Stimulated activated naive CD8-positive, alpha-beta T cell treated with anti-CD3 and anti-CD28 coated beads, Interleukin-15, Interleukin-2, amounts not matched to agents 100 U/mL and 50 U/mL, for 24 hours (primary cell): ENCODE measurements around the gene GPR135.
A peak's percentile ranks its signal among the peaks of the same experiment; 100 is the strongest.
"Not testable (repeated sequence)": the region's sequence is repeated elsewhere in the genome, so short reads cannot be mapped to it uniquely, and the experiment has no call there.

Experiments used
- ATAC-seq: fragments of 150-1000 bp; cut with Tn5 transposase; one replicate; pipeline ENCODE4 v1.10.0; 2021
- DNase-seq: peaks from one replicate; pipeline ENCODE4 v3.0.0; 2021

Gene GPR135

GRCh38 chr14:59475709-59476108, 10.5 kb upstream of the GPR135 start:
- no peak for ATAC-seq
- DNase-seq, result no peak

DNA sequence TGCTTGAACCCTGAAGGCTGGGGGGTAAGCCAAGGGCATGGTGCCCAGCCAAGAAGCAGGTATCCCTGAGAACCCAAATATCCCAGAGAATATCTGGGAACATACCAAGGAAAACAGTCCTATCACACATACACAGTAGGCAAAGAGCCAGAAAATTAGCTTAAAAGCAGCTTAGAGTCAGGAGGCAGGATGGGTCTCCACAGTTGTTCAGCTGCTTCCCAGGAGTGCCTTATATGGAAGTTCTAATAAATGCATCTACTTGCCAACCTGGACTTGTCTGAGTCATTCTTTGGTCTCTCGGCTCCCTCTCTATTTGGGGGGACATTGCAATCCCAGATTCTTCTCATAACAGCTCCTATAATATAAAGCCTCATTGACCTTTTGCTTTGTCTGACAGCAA, 9.0 kb upstream of the GPR135 start:
- DNase-seq, result no peak

GRCh38 chr14:59464486-59465315, 479 bp downstream of the GPR135 start:
- DNase-seq (peak; percentile 51), ATAC-seq (peak; percentile 76)

More for the DNA sequence above, 9.0 kb upstream of the GPR135 start:
- ATAC-seq, result no peak

GRCh38 chr14:59463787-59464485, 1.2 kb downstream of the GPR135 start:
- DNase-seq, result peak; percentile 55

DNA sequence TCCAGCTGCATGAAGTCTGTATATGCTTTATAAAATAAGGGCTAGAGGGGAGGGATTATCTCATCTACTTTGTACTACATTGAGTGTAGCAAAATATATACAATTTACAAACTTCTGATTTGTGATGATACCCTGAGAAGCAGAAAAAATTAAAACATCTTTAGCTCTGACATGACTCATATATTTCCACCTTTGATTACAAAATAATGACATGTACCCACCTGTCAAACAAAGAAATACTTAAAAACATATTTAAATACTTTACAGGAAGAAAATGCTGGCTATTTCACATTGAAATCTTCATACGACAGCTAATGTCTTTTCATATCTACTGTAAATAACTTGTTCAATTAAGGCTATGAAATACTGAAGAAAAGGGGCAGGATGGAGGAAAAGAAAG, 3.3 kb downstream of the GPR135 start:
- no peak for DNase-seq
- ATAC-seq, result no peak

More at GRCh38 chr14:59463787-59464485, 1.2 kb downstream of the GPR135 start:
- ATAC-seq, result peak; percentile 43

DNA sequence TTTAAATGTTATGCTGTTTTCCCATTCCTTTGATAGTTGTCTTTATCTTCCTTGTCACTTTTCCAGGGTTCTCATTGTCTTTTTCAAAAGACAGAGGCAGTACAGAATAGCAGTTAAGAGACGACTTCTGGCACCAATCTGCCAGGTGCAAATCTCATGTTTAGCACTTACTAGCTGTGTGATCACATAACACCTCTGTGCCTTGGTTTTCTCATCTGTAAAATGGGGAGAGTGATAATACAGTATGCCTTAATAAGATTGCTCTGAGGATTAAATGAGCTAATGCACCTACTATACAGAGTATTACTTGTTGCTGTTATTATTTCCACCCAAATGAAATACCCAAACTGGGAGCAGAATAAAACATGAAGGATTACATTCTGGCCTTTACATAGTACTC, 4.8 kb downstream of the GPR135 start:
- DNase-seq (no peak), ATAC-seq (no peak)

DNA sequence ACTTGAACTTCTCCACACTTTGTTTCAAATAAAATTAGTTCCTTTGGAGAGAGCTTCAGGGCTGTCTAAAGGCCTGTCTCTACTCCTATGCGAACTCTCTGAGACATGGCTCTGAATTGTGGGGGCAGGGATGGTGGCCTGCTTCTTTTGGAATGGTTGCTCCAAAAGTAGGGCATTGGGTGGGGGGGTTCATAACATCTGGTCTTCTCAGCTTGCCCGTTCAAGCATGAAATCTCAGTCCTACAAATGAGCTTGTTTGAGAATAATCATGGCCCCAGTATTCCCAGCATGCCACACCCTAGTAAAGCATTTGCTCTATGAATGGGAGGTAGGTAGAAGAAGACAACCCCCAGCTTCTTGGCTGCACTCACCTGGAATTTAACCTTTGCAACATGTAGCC, 6.7 kb downstream of the GPR135 start:
- DNase-seq (no peak), ATAC-seq (no peak)

GRCh38 chr14:59455411-59455810, 9.8 kb downstream of the GPR135 start:
- no peak for ATAC-seq
- DNase-seq, result no peak

DNA sequence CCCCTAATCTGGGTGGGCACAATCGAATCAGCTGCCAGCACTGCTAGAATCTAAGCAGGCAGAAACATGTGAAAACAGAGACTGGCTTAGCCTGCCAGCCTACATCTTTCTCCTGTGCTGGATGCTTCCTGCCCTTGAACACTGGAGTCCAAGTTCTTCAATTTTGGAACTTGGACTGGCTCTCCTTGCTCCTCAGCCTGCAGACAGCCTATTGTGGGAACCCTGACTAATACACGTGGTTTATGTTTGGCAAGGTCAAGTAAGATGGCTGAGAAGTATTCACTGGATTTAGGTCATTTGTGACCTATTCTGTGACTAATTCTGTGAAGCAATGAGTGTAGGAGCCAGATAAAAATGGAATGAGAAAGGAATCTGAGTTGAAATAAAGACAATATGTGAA, 11.0 kb downstream of the GPR135 start:
- no peak for ATAC-seq
- DNase-seq, result no peak

DNA sequence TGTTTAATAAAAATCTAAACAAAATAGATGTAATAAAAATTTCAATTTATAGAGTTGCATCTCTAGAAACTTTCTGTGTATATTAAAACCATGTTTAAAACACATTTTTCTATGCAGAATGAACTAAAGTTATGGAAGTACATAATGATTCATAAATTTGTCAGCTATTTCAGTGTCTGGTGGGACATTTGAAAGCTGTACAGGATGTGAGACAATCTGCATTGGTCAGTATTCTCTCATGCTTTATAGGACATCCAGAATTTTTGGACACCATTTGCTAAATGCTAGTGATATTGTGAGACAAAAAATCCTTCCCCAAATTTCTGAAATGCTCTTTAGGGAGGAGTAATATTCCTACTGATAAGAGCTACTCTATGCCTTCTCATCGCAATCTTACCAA, 13.3 kb downstream of the GPR135 start:
- no peak for ATAC-seq
- no peak for DNase-seq

- DNase-seq (no peak), ATAC-seq (no peak)
Measured at GRCh38 chr14:59450716-59451115, 14.5 kb downstream of the GPR135 start.

GRCh38 chr14:59448673-59449072, 16.5 kb downstream of the GPR135 start:
- not testable (repeated sequence) for ATAC-seq, DNase-seq

DNA sequence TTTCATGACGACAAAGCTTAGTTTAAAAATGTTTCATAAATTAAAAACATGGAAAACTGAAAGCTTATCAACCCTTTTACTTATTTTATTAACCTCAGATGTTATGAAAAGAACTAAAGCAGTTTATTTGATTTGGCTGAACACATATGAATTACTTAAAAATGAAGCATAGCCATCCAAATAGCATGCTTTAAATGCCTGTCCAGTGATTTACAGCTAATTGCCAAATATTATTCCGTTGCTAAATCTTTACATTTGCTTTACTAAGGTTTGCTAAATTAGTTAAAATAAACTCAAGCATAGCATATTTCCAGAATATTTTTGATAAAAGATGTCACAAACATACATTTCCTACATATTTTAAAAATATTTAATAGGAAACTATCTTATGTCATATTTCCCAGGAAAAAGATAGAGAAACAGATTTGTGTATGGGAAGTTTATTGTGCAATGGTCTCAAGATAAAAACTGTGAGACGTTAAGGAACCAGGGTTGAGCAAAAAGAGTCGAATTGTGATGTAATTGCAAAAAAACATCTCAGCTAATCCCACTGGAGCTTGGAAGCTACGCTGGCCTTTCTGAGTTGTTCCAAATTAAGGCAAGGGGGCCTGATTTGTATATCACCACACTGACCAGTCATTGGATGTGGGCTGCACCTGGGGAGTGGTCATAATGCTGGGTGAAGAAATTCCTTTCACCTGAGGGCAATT, 25.8 kb downstream of the GPR135 start:
- ATAC-seq, result no peak
- no peak for DNase-seq

- ATAC-seq, result no peak
- no peak for DNase-seq
Measured at GRCh38 chr14:59438195-59438647, 27.0 kb downstream of the GPR135 start.

DNA sequence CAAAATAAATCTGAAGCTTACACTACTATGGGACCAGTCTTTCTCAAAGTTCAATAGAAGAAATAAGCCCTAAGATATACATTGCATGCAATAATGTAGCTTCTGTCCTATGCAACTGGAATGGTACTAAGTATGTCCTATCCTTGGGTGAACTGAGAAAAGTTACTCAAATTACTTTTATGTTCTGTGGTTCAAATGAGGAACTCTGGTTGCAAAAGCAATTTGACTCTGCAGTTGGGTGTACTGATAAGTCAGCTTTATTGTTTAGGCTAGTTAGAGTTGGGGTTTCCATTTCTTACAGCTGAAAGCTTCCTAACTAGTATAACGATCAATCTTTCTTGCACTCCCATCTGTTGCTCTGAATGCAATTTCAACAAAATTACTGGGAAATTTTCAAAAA, 29.2 kb downstream of the GPR135 start:
- DNase-seq (no peak), ATAC-seq (no peak)

- no peak for ATAC-seq
- no peak for DNase-seq
Measured at GRCh38 chr14:59435101-59435500, 30.1 kb downstream of the GPR135 start.

GRCh38 chr14:59429790-59430189, 35.4 kb downstream of the GPR135 start:
- DNase-seq (no peak), ATAC-seq (no peak)

GRCh38 chr14:59428581-59429012, 36.6 kb downstream of the GPR135 start:
- ATAC-seq (peak; percentile 36), DNase-seq (no peak)

GRCh38 chr14:59427653-59428580, 37.3 kb downstream of the GPR135 start:
- peak; percentile 46 for ATAC-seq
- DNase-seq, result no peak

GRCh38 chr14:59425322-59425935, 39.8 kb downstream of the GPR135 start:
- no peak for DNase-seq

More at GRCh38 chr14:59425322-59425935, 39.8 kb downstream of the GPR135 start:
- no peak for ATAC-seq
